HCT116 (cell line): ENCODE data around the gene THRB. TPM values are rescaled to one million over a fixed set of nuclear protein-coding genes. Genes with fewer than 3 reads are reported as not detected.

Experiments
- ATAC-seq: fragments of 200-7000 bp; cut with Tn5 transposase; 2 replicates; pipeline ENCODE4 v1.9.1; 2020; ENCODE audit warnings: mild to moderate bottlenecking, moderate library complexity
- BruUV-seq: library from RNA; stranded (reverse); fragments of 400-500 nt; replicated peaks from 2 replicates; lab custom pipeline; 2021; lab: Mats Ljungman, UMichigan
- CTCF ChIA-PET: fragments of 300-600 bp; sonication (Branson Sonifier 250); formaldehyde crosslinking; loops from one replicate; lab custom pipeline; 2021; ENCODE audit warnings: antibody characterized with exemption; lab: Charles Lee
- POLR2A ChIA-PET: fragments of 300-600, 350-600 bp; sonication (Branson Sonifier 250); formaldehyde crosslinking; loops from one replicate; lab custom pipeline; 2021; ENCODE audit warnings: antibody characterized with exemption; lab: Charles Lee
- RAD21 ChIA-PET, 2 experiments: fragments of 300-600 bp; sonication (Branson Sonifier 250); formaldehyde crosslinking; loops; one replicate each; lab custom pipeline; 2023; ENCODE audit warnings: low total read pairs in 2 of 2; ENCODE audit not compliant: uncharacterized antibody in 2 of 2, unreplicated experiment in 2 of 2, low non-redundant PET in 1 of 2; lab: Charles Lee
- DNase-seq: peaks from one replicate; pipeline ENCODE4 v3.0.0-alpha.2; 2010; ENCODE audit warnings: low read depth, low spot score
- H2AFZ ChIP-seq: fragments of 200-600 bp; shearing (Covaris generic), sonication (generic); 2 replicates; pipeline ENCODE4 v1.6.1; 2017; ENCODE audit warnings: low read depth, mixed run types, mixed read lengths, antibody characterized with exemption, low read length; ENCODE audit not compliant: poor library complexity, severe bottlenecking
- H3K27ac ChIP-seq: 2 replicates; pipeline ENCODE4 v1.5.1; 2012; ENCODE audit warnings: low read depth, low read length
- H3K27me3 ChIP-seq: fragments of 200-600 bp; sonication (generic); 2 replicates; pipeline ENCODE4 v1.6.1; 2016; ENCODE audit warnings: mixed run types, low read length, mixed read lengths; ENCODE audit not compliant: insufficient read depth
- H3K36me3 ChIP-seq, 2 experiments: fragments of 200-500 bp in 1 of 2; fragments of 200-600 bp in 1 of 2; sonication (Bioruptor generic) in 1 of 2; sonication (generic) in 1 of 2; 2 replicates each; pipeline versions ENCODE4 v1.5.1 to v1.6.1; 2014 to 2016; ENCODE audit warnings: low read length in 2 of 2, inconsistent platforms in 1 of 2, mixed read lengths in 1 of 2, mixed run types in 1 of 2; ENCODE audit not compliant: insufficient read depth in 2 of 2, control insufficient read depth in 1 of 2
- H3K4me1 ChIP-seq, 2 experiments: fragments of 200-600 bp in 1 of 2; sonication (generic) in 1 of 2; 2 replicates each; pipeline versions ENCODE4 v1.5.1 to v1.6.1; 2012 to 2017; ENCODE audit warnings: low read length in 2 of 2, inconsistent platforms in 1 of 2, mild to moderate bottlenecking in 1 of 2, mixed read lengths in 1 of 2, mixed run types in 1 of 2, moderate library complexity in 1 of 2; ENCODE audit not compliant: insufficient read depth in 2 of 2, control insufficient read depth in 1 of 2
- H3K4me2 ChIP-seq: fragments of 200-600 bp; sonication (generic); 2 replicates; pipeline ENCODE4 v1.6.1; 2017; ENCODE audit warnings: mixed run types, low read length, mixed read lengths
- H3K4me3 ChIP-seq, 2 experiments: fragments of 200-600 bp in 1 of 2; sonication (generic) in 1 of 2; replicated peaks in 1 of 2; 2 replicates each; pipeline ENCODE4 v1.5.1; 2011 to 2016; ENCODE audit warnings: low read length in 2 of 2, control low read depth in 1 of 2, low read depth in 1 of 2, mild to moderate bottlenecking in 1 of 2, mixed read lengths in 1 of 2, mixed run types in 1 of 2
- H3K79me2 ChIP-seq: fragments of 200-600 bp; sonication (generic); 2 replicates; pipeline ENCODE4 v1.6.1; 2017; ENCODE audit warnings: mild to moderate bottlenecking, mixed run types, low read length, moderate library complexity, mixed read lengths; ENCODE audit not compliant: insufficient read depth
- H3K9ac ChIP-seq: fragments of 200-600 bp; sonication (generic); 2 replicates; pipeline ENCODE4 v1.6.1; 2016; ENCODE audit warnings: low read length, mixed read lengths
- H3K9me2 ChIP-seq: fragments of 200-600 bp; sonication (generic), shearing (Covaris generic); 2 replicates; pipeline ENCODE4 v1.6.1; 2017; ENCODE audit warnings: mixed run types, mild to moderate bottlenecking, moderate library complexity; ENCODE audit not compliant: insufficient read depth
- H3K9me3 ChIP-seq, 2 experiments: fragments of 200-500 bp in 1 of 2; fragments of 200-600 bp in 1 of 2; sonication (Bioruptor generic) in 1 of 2; sonication (generic) in 1 of 2; 2 replicates each; pipeline ENCODE4 v1.6.1; 2014 to 2017; ENCODE audit warnings: low read length in 2 of 2, mixed read lengths in 2 of 2, inconsistent platforms in 1 of 2, low read depth in 1 of 2, mild to moderate bottlenecking in 1 of 2, mixed run types in 1 of 2, moderate library complexity in 1 of 2; ENCODE audit not compliant: control insufficient read depth in 1 of 2, insufficient read depth in 1 of 2
- H4K20me1 ChIP-seq: fragments of 200-600 bp; sonication (generic), shearing (Covaris generic); 2 replicates; pipeline ENCODE4 v1.6.1; 2017; ENCODE audit warnings: mixed run types, mild to moderate bottlenecking, moderate library complexity; ENCODE audit not compliant: insufficient read depth
- ATF3 ChIP-seq: IDR thresholded peaks from 2 replicates; pipeline ENCODE4 v1.6.1; 2012
- CBX3 ChIP-seq: IDR thresholded peaks from 2 replicates; pipeline ENCODE4 v1.6.1; 2012; ENCODE audit warnings: low read depth
- CEBPB ChIP-seq: IDR thresholded peaks from 2 replicates; pipeline ENCODE4 v1.6.1; 2012; ENCODE audit warnings: low read depth
- CTCF ChIP-seq, 3 experiments: fragments of 200-600 bp in 1 of 3; sonication (generic) in 1 of 3; IDR thresholded peaks in 2 of 3; conservative IDR thresholded peaks in 1 of 3; 2 replicates each; pipeline ENCODE4 v1.5.1; 2012 to 2017; ENCODE audit warnings: low read depth in 2 of 3, low read length in 2 of 3, antibody characterized with exemption in 1 of 3, borderline replicate concordance in 1 of 3, control low read depth in 1 of 3, mild to moderate bottlenecking in 1 of 3, mixed read lengths in 1 of 3, mixed run types in 1 of 3, moderate library complexity in 1 of 3; ENCODE audit not compliant: insufficient read depth in 1 of 3
- EGR1 ChIP-seq: IDR thresholded peaks from 2 replicates; pipeline ENCODE4 v1.6.1; 2012; ENCODE audit warnings: low read depth
- EZH2 ChIP-seq: fragments of 200-600 bp; sonication (generic); IDR thresholded peaks from 2 replicates; pipeline ENCODE4 v1.6.1; 2017; ENCODE audit warnings: antibody characterized with exemption, mixed run types
- EZH2phosphoT487 ChIP-seq: fragments of 200-600 bp; IDR thresholded peaks from 2 replicates; pipeline ENCODE4 v1.6.1; 2018; ENCODE audit warnings: antibody characterized with exemption, borderline replicate concordance
- FOSL1 ChIP-seq: IDR thresholded peaks from 2 replicates; pipeline ENCODE4 v1.6.1; 2012; ENCODE audit warnings: low read depth
- SIN3A ChIP-seq: IDR thresholded peaks from 2 replicates; pipeline ENCODE4 v1.6.1; 2012; ENCODE audit warnings: low read depth
- SP1 ChIP-seq: IDR thresholded peaks from 2 replicates; pipeline ENCODE4 v1.6.1; 2012; ENCODE audit warnings: low read depth
- SRF ChIP-seq: IDR thresholded peaks from 2 replicates; pipeline ENCODE4 v1.6.1; 2012; ENCODE audit warnings: low read depth
- TCF7L2 ChIP-seq: IDR thresholded peaks from 2 replicates; pipeline ENCODE4 v1.7.0; 2011; ENCODE audit warnings: borderline replicate concordance, inconsistent platforms; ENCODE audit not compliant: insufficient read depth, insufficient read length; ENCODE audit errors: extremely low read depth
- ZBTB33 ChIP-seq: IDR thresholded peaks from 2 replicates; pipeline ENCODE4 v1.6.1; 2011; ENCODE audit warnings: mild to moderate bottlenecking, low read length, moderate library complexity; ENCODE audit not compliant: insufficient replicate concordance; ENCODE audit errors: extremely low read depth
- ZNF274 ChIP-seq: fragments of 200-500 bp; sonication (Bioruptor generic); IDR thresholded peaks from 2 replicates; pipeline ENCODE4 v1.6.1; 2014; ENCODE audit warnings: mild to moderate bottlenecking, low read depth, low read length, inconsistent platforms
- intact Hi-C: fragments of 100-400 bp; cut with micrococcal nuclease; formaldehyde crosslinking; loops from 2 replicates; pipeline ENCODE4 v1.10.0; 2022
- total RNA-seq: library from RNA; stranded (reverse); gene quantifications from one replicate; pipeline ENCODE4 v1.2.1, GENCODE V29; 2021; ENCODE audit not compliant: unreplicated experiment

Gene THRB
- total RNA-seq, 1 experiment from 2014 or later = 2.5 TPM

- TF ChIP-seq ZBTB33 = no peak
- TF ChIP-seq CTCF (IDR thresholded peaks at IDR 0.05 in 2 of 3, conservative IDR thresholded peaks at IDR 0.05 in 1 of 3; ENCODE audit: borderline replicate concordance in 1 of 3, insufficient read depth in 1 of 3, low read depth in 2 of 3, low read length in 2 of 3) = no peak
- TF ChIP-seq EZH2phosphoT487 = no peak
- TF ChIP-seq FOSL1 = no peak
- TF ChIP-seq ZNF274 = no peak
Measured at GRCh38 chr3:24290596-24290995, 204.1 kb downstream of the THRB start (continued).

- no peak for DNase-seq
- POLR2A ChIA-PET = no interaction called here
- TF ChIP-seq CBX3 = no peak
- no peak for TF ChIP-seq EGR1
- no peak for TF ChIP-seq CTCF (IDR thresholded peaks at IDR 0.05 in 2 of 3, conservative IDR thresholded peaks at IDR 0.05 in 1 of 3; ENCODE audit: borderline replicate concordance in 1 of 3, insufficient read depth in 1 of 3, low read depth in 2 of 3, low read length in 2 of 3)
- TF ChIP-seq ZBTB33 = no peak
- TF ChIP-seq EZH2phosphoT487 = no peak
- no peak for TF ChIP-seq TCF7L2
- no peak for TF ChIP-seq SIN3A
- no peak for TF ChIP-seq ZNF274
- TF ChIP-seq SRF = no peak
- TF ChIP-seq FOSL1 = no peak
- no peak for TF ChIP-seq ATF3
- no peak for TF ChIP-seq EZH2
- no peak for TF ChIP-seq CEBPB
- no peak for TF ChIP-seq SP1
Measured at GRCh38 chr3:24288496-24289236, 206.0 kb downstream of the THRB start.

More at GRCh38 chr3:24288496-24289236, 206.0 kb downstream of the THRB start:
- ChIA-PET RAD21 (no interaction called here), CTCF (no interaction called here)
- no peaks in the 10 kb centered on the region for H3K4me1 ChIP-seq
- H3K79me2 ChIP-seq = no peaks in the 10 kb centered on the region
- H3K27ac ChIP-seq = no peak overlapping the region
- H3K4me2 ChIP-seq = no peak overlapping the region
- no peak overlapping the region for H3K4me3 ChIP-seq
- H3K9me2 ChIP-seq = no peaks in the 10 kb centered on the region
- H3K9ac ChIP-seq = no peak overlapping the region
- H2AFZ ChIP-seq = no peak overlapping the region
- no peak for ATAC-seq
- no peaks in the 10 kb centered on the region for H4K20me1 ChIP-seq
- intact Hi-C loops = no loop called here
- no peaks in the 10 kb centered on the region for H3K27me3 ChIP-seq
- BruUV-seq = no TSS peak
- no peaks in the 10 kb centered on the region; a peak in 1 of 4 replicates for H3K9me3 ChIP-seq
- H3K36me3 ChIP-seq = no peaks in the 10 kb centered on the region
